Loucy (cell line): ENCODE measurements around the gene MTHFSD.

Source experiments
- H2AFZ ChIP-seq: fragments of 200-600 bp; sonication (generic); 2 replicates; pipeline ENCODE4 v1.6.0; 2016; ENCODE audit warnings: antibody characterized with exemption, mild to moderate bottlenecking, low read length, moderate library complexity
- H3F3A ChIP-seq: fragments of 200-600 bp; 2 replicates; pipeline ENCODE4 v1.6.0; 2016; ENCODE audit warnings: antibody characterized with exemption, low read depth, mild to moderate bottlenecking
- H3K27me3 ChIP-seq: fragments of 200-600 bp; sonication (generic); 2 replicates; pipeline ENCODE4 v1.6.1; 2014; ENCODE audit warnings: low read length, mild to moderate bottlenecking; ENCODE audit not compliant: insufficient read depth, poor library complexity, severe bottlenecking
- H3K36me3 ChIP-seq: fragments of 200-600 bp; sonication (generic); 2 replicates; pipeline ENCODE4 v1.6.1; 2016; ENCODE audit warnings: low read length; ENCODE audit not compliant: insufficient read depth
- H3K4me1 ChIP-seq: fragments of 200-600 bp; sonication (generic); 2 replicates; pipeline ENCODE4 v1.5.1; 2014; ENCODE audit warnings: low read length, mild to moderate bottlenecking; ENCODE audit not compliant: insufficient read depth, poor library complexity, severe bottlenecking
- H3K4me2 ChIP-seq: fragments of 200-600 bp; sonication (generic); 2 replicates; pipeline ENCODE4 v1.6.0; 2014; ENCODE audit warnings: antibody characterized with exemption, low read length, low read depth, mild to moderate bottlenecking; ENCODE audit not compliant: poor library complexity, severe bottlenecking
- H3K4me3 ChIP-seq: fragments of 200-600 bp; sonication (generic); 2 replicates; pipeline ENCODE4 v1.5.1; 2014; ENCODE audit warnings: low read length, mild to moderate bottlenecking, mixed read lengths; ENCODE audit not compliant: poor library complexity, severe bottlenecking
- H3K79me2 ChIP-seq: fragments of 200-600 bp; sonication (generic); 2 replicates; pipeline ENCODE4 v1.6.1; 2014; ENCODE audit warnings: low read length; ENCODE audit not compliant: insufficient read depth
- H3K9ac ChIP-seq: fragments of 200-600 bp; sonication (generic); 2 replicates; pipeline ENCODE4 v1.6.0; 2014; ENCODE audit warnings: mild to moderate bottlenecking, low read depth, low read length, moderate library complexity; ENCODE audit not compliant: poor library complexity, severe bottlenecking
- H3K9me2 ChIP-seq: fragments of 200-600 bp; sonication (generic); replicated peaks from 2 replicates; pipeline ENCODE4 v1.6.1; 2016; ENCODE audit warnings: low read depth, low read length, mixed read lengths
- H3K9me3 ChIP-seq: fragments of 200-600 bp; sonication (generic); 2 replicates; pipeline ENCODE4 v1.6.1; 2014; ENCODE audit warnings: mild to moderate bottlenecking, antibody characterized with exemption, low read length, low read depth; ENCODE audit not compliant: insufficient read depth
- H4K20me1 ChIP-seq: fragments of 200-600 bp; sonication (generic); 2 replicates; pipeline ENCODE4 v1.6.0; 2014; ENCODE audit warnings: antibody characterized with exemption, low read length, mild to moderate bottlenecking; ENCODE audit not compliant: insufficient read depth, poor library complexity, severe bottlenecking
- EZH2phosphoT487 ChIP-seq: fragments of 200-600 bp; IDR thresholded peaks from 2 replicates; pipeline ENCODE4 v1.6.1; 2018; ENCODE audit warnings: antibody characterized with exemption, mild to moderate bottlenecking, moderate library complexity, borderline replicate concordance
- TF ChIP-seq, protein P1 (sequence below): fragments of 200-600 bp; sonication (generic); conservative IDR thresholded peaks from 2 replicates; pipeline ENCODE4 v1.5.1; 2014; ENCODE audit warnings: mild to moderate bottlenecking, antibody characterized with exemption, low read length

MTHFSD gene

DNA sequence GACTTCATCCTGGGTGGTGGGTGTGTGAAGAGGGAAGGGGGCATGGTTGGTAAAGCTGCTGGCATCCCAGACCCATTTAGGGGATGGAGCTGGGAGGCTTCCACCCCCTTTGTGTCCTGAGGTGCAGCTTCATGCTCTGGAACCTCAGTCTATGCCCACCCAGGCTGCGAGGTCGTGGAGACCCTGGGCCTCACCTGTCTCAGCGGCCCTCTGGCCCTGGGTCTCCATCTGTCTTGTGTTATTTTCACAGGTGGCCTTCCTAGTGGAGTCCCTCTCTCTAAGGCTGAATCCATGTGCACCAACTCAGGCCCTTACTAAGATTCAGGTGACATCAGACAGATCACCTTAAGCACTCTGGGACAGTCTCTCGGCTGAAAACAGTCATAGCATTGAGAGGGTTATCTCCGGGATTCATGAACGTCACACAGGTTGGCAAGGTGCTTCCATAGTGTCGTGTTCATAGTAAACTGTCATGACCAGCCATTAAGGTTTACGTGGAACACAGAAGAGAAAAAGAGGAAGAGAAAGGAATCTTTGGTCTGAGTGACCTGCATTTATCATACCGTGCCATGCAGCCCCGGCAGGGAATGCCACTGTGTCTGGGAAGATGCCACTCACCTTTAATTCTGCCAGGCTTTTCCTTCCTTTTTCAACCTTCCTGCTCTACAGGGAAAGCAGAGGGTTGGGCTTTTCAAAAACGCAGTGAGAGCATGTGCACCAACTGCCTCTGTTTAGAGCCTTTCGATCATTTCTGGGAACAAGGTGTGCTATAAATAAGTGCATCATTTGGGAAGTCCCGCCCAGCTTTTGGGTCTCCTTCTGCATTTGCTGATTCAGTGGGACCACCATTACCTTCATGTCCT, 18.8 kb upstream of the MTHFSD start:
- Histone ChIP-seq H3K9me2 (no peaks in the 10 kb centered on the region), H3K9me3 (no peaks in the 10 kb centered on the region), H2AFZ (no peak overlapping the region), H4K20me1 (no peaks in the 10 kb centered on the region), H3K4me3 (no peak overlapping the region), H3K4me1 (no peaks in the 10 kb centered on the region), H3K4me2 (no peak overlapping the region), H3K27me3 (no peaks in the 10 kb centered on the region), H3K9ac (no peak overlapping the region), H3K36me3 (no peaks in the 10 kb centered on the region), H3K79me2 (no peaks in the 10 kb centered on the region), H3F3A (no peaks in the 10 kb centered on the region)
- no peak for TF ChIP-seq EZH2phosphoT487
- TF ChIP-seq, protein P1, sequence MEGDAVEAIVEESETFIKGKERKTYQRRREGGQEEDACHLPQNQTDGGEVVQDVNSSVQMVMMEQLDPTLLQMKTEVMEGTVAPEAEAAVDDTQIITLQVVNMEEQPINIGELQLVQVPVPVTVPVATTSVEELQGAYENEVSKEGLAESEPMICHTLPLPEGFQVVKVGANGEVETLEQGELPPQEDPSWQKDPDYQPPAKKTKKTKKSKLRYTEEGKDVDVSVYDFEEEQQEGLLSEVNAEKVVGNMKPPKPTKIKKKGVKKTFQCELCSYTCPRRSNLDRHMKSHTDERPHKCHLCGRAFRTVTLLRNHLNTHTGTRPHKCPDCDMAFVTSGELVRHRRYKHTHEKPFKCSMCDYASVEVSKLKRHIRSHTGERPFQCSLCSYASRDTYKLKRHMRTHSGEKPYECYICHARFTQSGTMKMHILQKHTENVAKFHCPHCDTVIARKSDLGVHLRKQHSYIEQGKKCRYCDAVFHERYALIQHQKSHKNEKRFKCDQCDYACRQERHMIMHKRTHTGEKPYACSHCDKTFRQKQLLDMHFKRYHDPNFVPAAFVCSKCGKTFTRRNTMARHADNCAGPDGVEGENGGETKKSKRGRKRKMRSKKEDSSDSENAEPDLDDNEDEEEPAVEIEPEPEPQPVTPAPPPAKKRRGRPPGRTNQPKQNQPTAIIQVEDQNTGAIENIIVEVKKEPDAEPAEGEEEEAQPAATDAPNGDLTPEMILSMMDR = no peak

DNA sequence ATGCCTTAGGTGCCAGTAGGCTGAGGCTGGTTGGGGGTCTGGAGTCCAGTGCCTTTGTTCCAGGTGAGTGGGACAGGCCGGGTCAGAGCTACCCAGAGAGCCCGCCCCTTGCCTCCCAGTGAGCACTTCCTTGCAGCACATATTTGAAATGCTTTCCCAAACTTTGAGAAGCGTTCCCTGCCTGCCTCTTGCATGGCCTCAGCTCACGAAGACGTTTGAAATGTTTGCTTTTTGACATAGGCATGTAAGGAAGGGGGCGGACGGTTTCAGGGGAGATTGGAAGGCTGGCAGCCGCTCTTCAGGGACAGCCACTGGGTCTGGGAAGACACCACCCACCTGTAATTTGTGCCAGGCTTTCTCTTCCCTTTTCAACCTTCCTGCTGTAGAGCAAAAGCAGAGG, 18.2 kb upstream of the MTHFSD start:
- no peak overlapping the region for H3K4me2 ChIP-seq
- H3K4me1 ChIP-seq = no peaks in the 10 kb centered on the region
- TF ChIP-seq EZH2phosphoT487 = no peak
- TF ChIP-seq, protein P1 = no peak
- H3F3A ChIP-seq = no peaks in the 10 kb centered on the region
- H3K36me3 ChIP-seq = no peaks in the 10 kb centered on the region
- no peak overlapping the region for H3K4me3 ChIP-seq
- no peaks in the 10 kb centered on the region for H3K9me3 ChIP-seq
- H3K9ac ChIP-seq = no peak overlapping the region
- H2AFZ ChIP-seq = no peak overlapping the region
- no peaks in the 10 kb centered on the region for H3K79me2 ChIP-seq
- no peaks in the 10 kb centered on the region for H4K20me1 ChIP-seq
- no peaks in the 10 kb centered on the region for H3K27me3 ChIP-seq
- no peaks in the 10 kb centered on the region for H3K9me2 ChIP-seq

DNA sequence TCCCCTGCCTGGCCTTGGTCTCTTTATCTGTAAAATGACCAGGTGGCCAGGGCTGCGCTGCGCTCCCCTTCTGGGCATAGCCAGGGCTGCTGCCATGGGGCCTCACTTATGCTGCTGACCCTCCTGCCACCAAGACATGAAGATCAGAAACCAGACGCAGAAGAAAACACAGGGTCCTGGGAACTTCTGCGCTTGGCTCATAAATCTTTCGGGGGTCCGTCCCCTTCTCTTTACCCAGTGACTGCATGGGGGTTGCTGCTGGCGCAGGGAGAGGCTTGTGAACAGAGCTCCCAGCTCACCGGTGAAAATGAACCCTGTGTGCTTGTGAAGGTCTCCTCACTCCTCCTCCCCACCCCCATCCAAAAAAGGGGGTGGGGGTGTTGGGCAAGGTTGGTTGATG, 17.6 kb upstream of the MTHFSD start:
- Histone ChIP-seq H3K27me3 (no peaks in the 10 kb centered on the region), H3K9ac (no peak overlapping the region), H3K36me3 (no peaks in the 10 kb centered on the region)

More for the DNA sequence above, 17.6 kb upstream of the MTHFSD start:
- no peak overlapping the region for H3K4me3 ChIP-seq
- H3K9me2 ChIP-seq = no peaks in the 10 kb centered on the region
- no peaks in the 10 kb centered on the region for H3F3A ChIP-seq
- H2AFZ ChIP-seq = no peak overlapping the region
- no peak for TF ChIP-seq EZH2phosphoT487
- TF ChIP-seq, protein P1 = no peak
- H3K79me2 ChIP-seq = no peaks in the 10 kb centered on the region
- no peaks in the 10 kb centered on the region for H3K9me3 ChIP-seq
- H3K4me2 ChIP-seq = no peak overlapping the region
- no peaks in the 10 kb centered on the region for H4K20me1 ChIP-seq
- no peaks in the 10 kb centered on the region for H3K4me1 ChIP-seq
